Heart right ventricle (tissue), 16 donors: ENCODE data around the gene MTX3. TPM values are rescaled to one million over a fixed set of nuclear protein-coding genes. Genes with fewer than 3 reads are reported as not detected.
A peak's percentile ranks its signal among the peaks of the same experiment; 100 is the strongest.

Source experiments
- ATAC-seq, 8 donors: fragments of 200-7000 bp; cut with Tn5 transposase; one replicate each; pipeline ENCODE4 v1.9.1; 2020; ENCODE audit warnings: mild to moderate bottlenecking in 8 of 8, moderate library complexity in 8 of 8, moderate number of reproducible peaks in 1 of 8
- DNase-seq, 2 donors: peaks; one replicate each; pipeline ENCODE4 v3.0.0-alpha.2; 2020
- H3K27ac ChIP-seq, 10 donors: fragments of 200-600 bp; sonication (generic) in 2 of 10; one replicate each; pipeline versions ENCODE4 v1.5.0 to v1.8.0; 2020 to 2022; ENCODE audit warnings: mild to moderate bottlenecking in 3 of 10
- H3K27me3 ChIP-seq, 7 donors: fragments of 200-600 bp; one replicate each; pipeline ENCODE4 v1.8.0; 2021 to 2022; ENCODE audit warnings: mild to moderate bottlenecking in 2 of 7
- H3K36me3 ChIP-seq, 9 donors: fragments of 200-600 bp; sonication (generic) in 1 of 9; one replicate each; pipeline versions ENCODE4 v1.5.0 to v1.8.0; 2020 to 2022; ENCODE audit warnings: mild to moderate bottlenecking in 2 of 9
- H3K4me1 ChIP-seq, 9 donors: fragments of 200-600 bp; sonication (generic) in 1 of 9; one replicate each; pipeline versions ENCODE4 v1.5.0 to v1.8.0; 2020 to 2022; ENCODE audit warnings: mild to moderate bottlenecking in 4 of 9
- H3K4me3 ChIP-seq, 10 donors: fragments of 200-600 bp; sonication (generic) in 2 of 10; one replicate each; pipeline versions ENCODE4 v1.5.0 to v1.8.0; 2020 to 2022; ENCODE audit warnings: mild to moderate bottlenecking in 7 of 10, moderate library complexity in 2 of 10
- H3K9me3 ChIP-seq, 11 donors: fragments of 200-600 bp in 10 of 11; sonication (generic) in 2 of 11; one replicate each; pipeline versions ENCODE4 v1.5.0 to v1.8.0; 2013 to 2022; ENCODE audit warnings: mild to moderate bottlenecking in 2 of 11, control low read depth in 1 of 11, moderate library complexity in 1 of 11
- CTCF ChIP-seq, 9 donors: fragments of 200-600 bp; sonication (generic) in 2 of 9; IDR thresholded peaks; one replicate each; pipeline versions ENCODE4 v1.5.0 to v1.8.0; 2021 to 2022; ENCODE audit warnings: antibody characterized with exemption in 9 of 9, mild to moderate bottlenecking in 5 of 9, moderate library complexity in 1 of 9
- WGBS, 2 donors: extraction: QIAGEN DNeasy Blood & Tissue Kit; methylation state at CpG; one replicate each; pipeline ENCODE4 v1.1.7; 2013; ENCODE audit warnings: inconsistent platforms in 1 of 2; 5-methylcytosine and 5-hydroxymethylcytosine counted together
- intact Hi-C, 10 donors: fragments of 100-400 bp; cut with DNase I; formaldehyde crosslinking; loops; one replicate each; pipeline versions ENCODE4 v1.11.1 to v1.14.2; 2022
- polyA plus RNA-seq, 2 donors: library from polyadenylated mRNA; stranded (reverse); fragments of 200-250 nt; gene quantifications; one replicate each; pipeline ENCODE4 v1.2.3, GENCODE V29; 2013
- total RNA-seq, 10 donors: library from RNA; stranded (reverse); fragmentation: NEBNext Ultra II Directional in 3 of 10; extraction: Animal tissue kit (Norgen Biotek cat#: 25700) in 3 of 10; gene quantifications; one replicate each; pipeline versions ENCODE4 v1.2.1 to v1.2.4, GENCODE V29; 2021 to 2023
- donor health status: Arrhythmogenic right ventricular cardiomyopathy.
- donor health status: ischemic (EF 13 %, LVEDD 7.1; RV severe dilation, severe dysfunction).
- donor health status: healthy with polysubstance abuse.
- donor health status: DM: no; HTN: yes; CAD: no.
- donor health status: DM: no; HTN: no; CAD: no.
- donor health status: ischemic (EF 25% LVEDD 6.9; RV normal size, moderate dysfunction).
- donor health status: ischemic (EF 25% LVEDD 5.7; RV mildly dilated, moderate dysfunction).
- donor health status: healthy.
- donor health status: DM: yes; HTN: yes; CAD: no.
- donor health status: Ischemic cardiomyopathy.
- donor health status: ischemic (EF 35%, LVEDD 5.7; RV mildly dilated, moderate dysfunction).
- donor health status: nonischemic (EF 11% LVEDD 7.7; RV severe dilation, severe dysfunction).
- donor health status: DM: yes; HTN: yes; CAD: no.
- donor health status: PGD.
- donor health status: ischemic (EF 29% LVEDD 5.4; RV normal size, mild dysfunction).
- donor health status: nonischemic (EF 23%, LVEDD 6.1; RV moderate dilation, normal function).

Gene MTX3
- total and polyA plus RNA-seq, 12 donors: 4.3 to 14.5 (median 11.3) TPM

- WGBS, 2 donors: 88 to 91% methylated on average over 3 of the region's 3 CpGs
- no peaks in the 10 kb centered on the region for H3K9me3 ChIP-seq
- H3K27ac ChIP-seq: no peak overlapping the region
These were observed 36.4 kb downstream of the MTX3 start for GRCh38 chr5:79954620-79955019.

GRCh38 chr5:79947567-79947966, 43.5 kb downstream of the MTX3 start:
- DNase-seq (no peak), ATAC-seq (peak in 6 of 8 donors; percentile 47 to 80 (median 58))
- no peak overlapping the region for H3K4me3 ChIP-seq
- H3K9me3 ChIP-seq: no peaks in the 10 kb centered on the region
- intact Hi-C loops: no loop called here
- H3K27ac ChIP-seq: no peak overlapping the region
- H3K27me3 ChIP-seq: no peaks in the 10 kb centered on the region
- H3K4me1 ChIP-seq: peaks cover 0 to 4% (median 0%) of the 10 kb centered on the region in 9 donors
- no peaks in the 10 kb centered on the region for H3K36me3 ChIP-seq
- WGBS, 2 donors: 58 to 63% methylated on average over 3 of the region's 3 CpGs
- TF ChIP-seq CTCF (IDR thresholded peaks at IDR 0.05): no peak

More at GRCh38 chr5:79954620-79955019, 36.4 kb downstream of the MTX3 start:
- DNase-seq (no peak), ATAC-seq (no peak)
- Histone ChIP-seq H3K4me3 (no peak overlapping the region), H3K27me3 (no peaks in the 10 kb centered on the region), H3K36me3 (no peaks in the 10 kb centered on the region), H3K4me1 (peaks cover 0 to 9% (median 0%) of the 10 kb centered on the region in 9 donors)
- TF ChIP-seq CTCF (IDR thresholded peaks at IDR 0.05): no peak
- intact Hi-C loops: no loop called here

GRCh38 chr5:79938468-79938867, 52.6 kb downstream of the MTX3 start:
- intact Hi-C loops: no loop called here
- no peaks in the 10 kb centered on the region for H3K27me3 ChIP-seq
- WGBS, 2 donors: 90 to 97% methylated on average over 3 of the region's 3 CpGs
- no peaks in the 10 kb centered on the region for H3K36me3 ChIP-seq
- no peak overlapping the region for H3K27ac ChIP-seq
- no peak overlapping the region for H3K4me3 ChIP-seq
- H3K9me3 ChIP-seq: peaks cover 0 to under 1% (median 0%) of the 10 kb centered on the region in 11 donors
- DNase-seq (no peak), ATAC-seq (no peak)
- peaks cover 0 to 13% (median 4%) of the 10 kb centered on the region in 9 donors for H3K4me1 ChIP-seq
- TF ChIP-seq CTCF (IDR thresholded peaks at IDR 0.05): no peak

GRCh38 chr5:79936646-79937216, 54.3 kb downstream of the MTX3 start:
- 84 to 89% methylated on average over 3 of the region's 3 CpGs for WGBS, 2 donors
- Histone ChIP-seq H3K9me3 (peaks cover 0 to 3% (median 0%) of the 10 kb centered on the region in 11 donors), H3K27me3 (no peaks in the 10 kb centered on the region), H3K27ac (peak overlapping the region in 3 of 10 donors; percentile 50 to 69 (median 57)), H3K4me1 (peaks cover 0 to 26% (median 4%) of the 10 kb centered on the region in 9 donors), H3K4me3 (no peak overlapping the region), H3K36me3 (no peaks in the 10 kb centered on the region)
- no peak for TF ChIP-seq CTCF (IDR thresholded peaks at IDR 0.05)
- DNase-seq: no peak
- ATAC-seq: no peak
- intact Hi-C loops: no loop called here
